RWPE2 (cell line): ENCODE results near the gene CALML3.

Source experiments
- ATAC-seq: fragments of 200-7000 bp; cut with Tn5 transposase; 3 replicates; pipeline ENCODE4 v1.9.1; 2021; ENCODE audit warnings: low read depth
- DNase-seq: peaks from one replicate; pipeline ENCODE4 v3.0.0-alpha.2; 2020; ENCODE audit warnings: low spot score
- H3K27ac ChIP-seq: fragments of 450-650 bp; 2 replicates; pipeline ENCODE4 v1.5.1; 2017; ENCODE audit warnings: mild to moderate bottlenecking; ENCODE audit not compliant: poor library complexity, severe bottlenecking
- H3K27me3 ChIP-seq: fragments of 250-450 bp; sonication (Bioruptor Pico); 2 replicates; pipeline ENCODE4 v1.5.1; 2021; ENCODE audit warnings: mild to moderate bottlenecking, moderate library complexity; ENCODE audit not compliant: insufficient read depth, poor library complexity, severe bottlenecking
- H3K36me3 ChIP-seq: fragments of 250-450 bp; sonication (Bioruptor Pico); 2 replicates; pipeline ENCODE4 v1.5.1; 2020; ENCODE audit warnings: low read depth, mild to moderate bottlenecking, moderate library complexity
- H3K4me1 ChIP-seq: fragments of 250-450 bp; sonication (Bioruptor Pico); 2 replicates; pipeline ENCODE4 v1.5.1; 2021; ENCODE audit warnings: mild to moderate bottlenecking, moderate library complexity; ENCODE audit not compliant: insufficient read depth, poor library complexity, severe bottlenecking
- H3K4me3 ChIP-seq: fragments of 250-450 bp; sonication (Bioruptor Pico); 2 replicates; pipeline ENCODE4 v1.5.1; 2021; ENCODE audit warnings: mild to moderate bottlenecking, moderate library complexity; ENCODE audit not compliant: severe bottlenecking
- H3K9me3 ChIP-seq: fragments of 250-450 bp; sonication (Bioruptor Pico); 2 replicates; pipeline ENCODE4 v1.5.1; 2021; ENCODE audit warnings: mild to moderate bottlenecking, moderate library complexity; ENCODE audit not compliant: severe bottlenecking
- TF ChIP-seq, protein P1 (sequence below): fragments of 450-650 bp; IDR thresholded peaks from one replicate; pipeline ENCODE4 v1.5.1; 2017; ENCODE audit warnings: mild to moderate bottlenecking, moderate library complexity; ENCODE audit not compliant: poor library complexity, severe bottlenecking

CALML3 gene

DNA sequence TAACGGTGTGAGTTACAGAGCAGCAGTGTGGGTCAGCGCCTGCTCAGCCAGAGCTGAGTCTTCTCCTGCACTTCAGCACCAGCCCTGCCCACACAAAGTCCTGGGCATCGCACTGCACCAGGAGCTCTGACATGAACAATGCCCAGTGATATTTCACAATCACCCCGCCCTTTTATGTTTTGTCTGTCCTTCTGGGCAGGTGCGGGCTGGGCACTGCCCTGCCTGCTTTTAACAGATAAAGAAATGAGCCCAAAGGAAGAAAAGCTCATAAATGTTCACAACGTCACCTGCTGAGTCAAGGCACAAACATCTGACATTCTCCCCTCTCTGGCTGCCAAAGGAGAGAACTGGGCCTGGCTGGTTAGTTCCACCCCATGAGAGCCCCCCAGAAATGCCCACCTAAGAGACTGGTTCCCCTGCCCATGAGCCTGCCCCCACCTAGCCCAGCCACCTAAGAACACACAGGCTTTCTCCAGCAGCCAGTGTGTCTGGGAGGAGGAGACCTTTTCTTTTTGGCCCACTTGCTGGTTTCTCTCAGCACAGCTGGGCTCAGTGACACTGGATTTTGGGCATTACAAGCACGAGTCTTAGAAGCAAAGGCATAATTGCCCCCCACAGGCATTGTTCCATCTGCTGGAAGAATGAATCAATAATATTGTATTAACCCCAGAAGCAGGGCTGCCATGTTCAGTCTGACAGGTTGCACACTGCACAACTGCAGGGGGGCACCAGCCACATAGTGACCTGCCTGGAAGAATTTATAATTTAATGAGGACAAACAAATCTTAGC, 22.3 kb downstream of the CALML3 start:
- ATAC-seq (peak; percentile 64), DNase-seq (peak; percentile 84)
- Histone ChIP-seq H3K4me1 (peaks cover 63% of the 10 kb centered on the region), H3K27me3 (no peaks in the 10 kb centered on the region), H3K4me3 (no peak overlapping the region), H3K27ac (peak overlapping the region; percentile 99), H3K36me3 (no peaks in the 10 kb centered on the region), H3K9me3 (peaks cover 4% of the 10 kb centered on the region)
- TF ChIP-seq, protein P1, sequence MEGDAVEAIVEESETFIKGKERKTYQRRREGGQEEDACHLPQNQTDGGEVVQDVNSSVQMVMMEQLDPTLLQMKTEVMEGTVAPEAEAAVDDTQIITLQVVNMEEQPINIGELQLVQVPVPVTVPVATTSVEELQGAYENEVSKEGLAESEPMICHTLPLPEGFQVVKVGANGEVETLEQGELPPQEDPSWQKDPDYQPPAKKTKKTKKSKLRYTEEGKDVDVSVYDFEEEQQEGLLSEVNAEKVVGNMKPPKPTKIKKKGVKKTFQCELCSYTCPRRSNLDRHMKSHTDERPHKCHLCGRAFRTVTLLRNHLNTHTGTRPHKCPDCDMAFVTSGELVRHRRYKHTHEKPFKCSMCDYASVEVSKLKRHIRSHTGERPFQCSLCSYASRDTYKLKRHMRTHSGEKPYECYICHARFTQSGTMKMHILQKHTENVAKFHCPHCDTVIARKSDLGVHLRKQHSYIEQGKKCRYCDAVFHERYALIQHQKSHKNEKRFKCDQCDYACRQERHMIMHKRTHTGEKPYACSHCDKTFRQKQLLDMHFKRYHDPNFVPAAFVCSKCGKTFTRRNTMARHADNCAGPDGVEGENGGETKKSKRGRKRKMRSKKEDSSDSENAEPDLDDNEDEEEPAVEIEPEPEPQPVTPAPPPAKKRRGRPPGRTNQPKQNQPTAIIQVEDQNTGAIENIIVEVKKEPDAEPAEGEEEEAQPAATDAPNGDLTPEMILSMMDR = no peak

DNA sequence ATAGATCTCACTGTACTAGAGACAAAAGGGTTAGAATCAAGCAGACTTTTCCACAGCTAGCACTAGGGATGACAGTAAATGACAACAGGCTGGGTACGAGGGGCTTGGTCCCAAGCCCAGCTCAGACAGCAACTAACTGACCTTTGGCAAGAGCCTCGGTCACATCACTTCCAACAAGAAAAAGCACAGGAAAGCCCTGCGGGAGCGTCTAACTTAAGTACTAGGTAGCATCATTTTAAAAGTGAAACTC, 22.8 kb downstream of the CALML3 start:
- peaks cover 68% of the 10 kb centered on the region for H3K4me1 ChIP-seq
- peak overlapping the region; percentile 99 for H3K27ac ChIP-seq
- ATAC-seq (no peak), DNase-seq (no peak)
- no peak overlapping the region for H3K4me3 ChIP-seq
- no peaks in the 10 kb centered on the region for H3K27me3 ChIP-seq
- TF ChIP-seq, protein P1 = no peak
- no peaks in the 10 kb centered on the region for H3K36me3 ChIP-seq
- peaks cover 2% of the 10 kb centered on the region for H3K9me3 ChIP-seq

DNA sequence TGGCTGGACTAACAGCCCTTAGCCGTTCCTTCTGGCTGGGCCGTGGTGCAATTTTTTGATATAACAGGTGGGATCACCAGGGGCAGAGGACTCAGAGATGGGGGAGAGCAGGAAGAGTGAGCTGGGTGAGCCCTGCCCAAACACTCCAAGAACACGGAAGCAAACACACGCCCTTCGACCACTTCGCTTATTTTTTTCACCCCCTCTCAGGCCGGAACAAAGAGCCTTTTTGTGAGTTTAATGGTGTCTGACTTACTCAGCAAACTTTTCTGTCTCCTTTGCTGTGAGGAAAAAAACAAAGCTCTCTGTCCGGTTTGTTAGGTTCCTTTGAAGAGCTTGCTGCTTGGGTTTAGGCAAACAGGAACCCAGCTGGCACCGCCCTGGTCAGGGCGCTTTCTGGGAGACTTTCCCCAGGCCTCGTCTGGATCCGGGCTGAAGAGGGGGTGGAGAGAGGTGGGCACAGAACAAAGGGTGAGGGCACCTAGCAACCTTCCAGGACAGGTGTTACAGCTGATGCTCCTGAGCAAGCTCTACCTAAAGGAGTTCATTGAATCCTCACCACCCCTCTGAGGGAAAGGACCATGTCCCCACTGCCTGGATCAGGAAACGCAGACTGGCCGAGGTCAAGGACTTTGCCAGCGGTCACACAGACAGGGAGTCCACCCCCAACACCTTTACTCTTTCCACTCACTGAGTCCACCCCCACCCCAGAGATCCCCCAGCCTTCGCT, 23.3 kb downstream of the CALML3 start:
- TF ChIP-seq, protein P1 = no peak
- H3K27me3 ChIP-seq = no peaks in the 10 kb centered on the region

DNA sequence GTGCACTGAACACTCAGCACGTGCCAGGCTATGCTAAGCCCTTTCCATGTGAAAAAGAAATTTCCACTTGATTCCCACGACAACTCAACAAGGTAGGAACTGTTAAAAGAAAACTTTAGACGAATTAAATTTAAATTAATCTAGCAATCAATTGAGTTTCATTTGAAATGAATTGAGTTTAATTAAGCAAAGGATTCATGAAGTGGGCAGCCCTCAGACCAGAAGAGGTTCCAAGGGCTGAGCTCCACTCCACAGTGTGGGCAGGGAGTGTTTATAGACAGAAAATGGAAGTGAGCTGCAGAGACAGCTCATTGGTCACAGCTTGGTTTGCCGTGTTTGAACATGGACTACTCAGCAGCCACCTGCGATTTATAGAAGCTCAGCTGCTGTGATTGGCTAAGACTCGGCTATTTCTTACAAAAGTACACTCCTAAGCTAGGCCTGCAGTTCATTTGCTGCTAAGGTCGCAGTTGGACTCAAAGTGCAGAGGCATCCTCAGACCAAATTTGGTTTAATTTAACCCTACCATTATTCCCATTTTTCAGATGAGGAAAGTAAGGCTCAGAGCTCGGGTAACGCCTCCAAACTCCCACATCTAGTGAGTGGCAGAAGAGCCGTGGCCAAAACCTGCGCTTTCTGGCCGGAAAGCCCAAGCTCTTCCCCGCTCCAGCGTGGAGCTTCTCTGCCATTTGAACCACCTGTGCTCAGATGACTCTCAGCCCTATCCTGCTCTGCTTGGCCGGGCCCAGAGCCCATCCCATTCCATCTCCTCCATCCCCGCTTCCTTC, 24.9 kb downstream of the CALML3 start:
- H3K27ac ChIP-seq = peak overlapping the region; percentile 99
- no peak for DNase-seq
- no peak for ATAC-seq
- H3K27me3 ChIP-seq = no peaks in the 10 kb centered on the region
- TF ChIP-seq, protein P1 = no peak
- H3K4me1 ChIP-seq = peaks cover 75% of the 10 kb centered on the region
- H3K9me3 ChIP-seq = no peaks in the 10 kb centered on the region
- no peak overlapping the region for H3K4me3 ChIP-seq
- no peaks in the 10 kb centered on the region for H3K36me3 ChIP-seq

More for the DNA sequence above, 23.3 kb downstream of the CALML3 start:
- DNase-seq (no peak), ATAC-seq (peak; percentile 2)
- Histone ChIP-seq H3K4me1 (peaks cover 71% of the 10 kb centered on the region), H3K4me3 (no peak overlapping the region), H3K9me3 (peaks cover 2% of the 10 kb centered on the region), H3K36me3 (no peaks in the 10 kb centered on the region), H3K27ac (peak overlapping the region; percentile 99)
